ENCODE data around the gene GSTM4. TPM values are rescaled to one million over a fixed set of nuclear protein-coding genes. Genes with fewer than 3 reads are reported as not detected.

Gene GSTM4
- total RNA-seq, 4 donors from 2014 or later, result 64.9 to 104 (median 94.8) TPM

DNA sequence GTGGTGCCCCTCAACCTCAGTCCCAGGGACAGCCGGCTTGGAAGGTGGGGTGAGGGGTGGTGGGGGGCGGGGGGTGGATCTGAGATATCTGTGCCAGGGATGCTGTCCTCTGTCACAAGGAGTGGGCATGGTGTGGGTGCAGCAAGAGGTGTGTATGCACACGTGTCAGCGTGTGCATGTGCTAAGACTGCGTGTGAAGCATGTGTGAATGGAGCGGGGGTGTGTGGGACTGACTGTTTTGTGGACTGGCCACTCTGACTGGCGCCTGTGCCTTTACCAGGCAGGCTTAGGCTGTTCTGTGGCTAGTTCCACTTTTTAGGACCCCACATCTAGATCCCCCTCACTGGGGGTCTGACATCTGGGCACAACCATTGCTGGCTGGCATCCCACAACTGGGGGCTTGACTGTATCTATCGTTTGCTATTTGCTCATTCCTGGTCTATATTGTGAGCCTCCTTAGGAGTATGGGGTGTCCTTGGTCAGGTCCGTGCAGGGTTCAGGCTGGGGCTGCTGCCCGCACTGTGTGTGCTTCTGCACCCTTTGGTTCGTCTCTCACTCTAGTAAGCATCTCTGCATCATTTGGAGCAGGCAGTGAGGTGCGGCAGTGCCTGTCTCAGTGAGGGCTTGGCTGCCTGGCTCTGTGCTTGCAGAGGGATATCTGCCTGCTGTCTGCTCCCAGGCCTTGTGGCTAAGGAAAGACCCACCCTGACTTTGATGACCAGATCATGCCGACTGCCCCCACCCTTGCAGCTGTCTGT lies 34.3 kb upstream of the GSTM4 start:
- intact Hi-C loops (cut with DNase I; ENCODE audit: low total_unique reads), result no loop called here

DNA sequence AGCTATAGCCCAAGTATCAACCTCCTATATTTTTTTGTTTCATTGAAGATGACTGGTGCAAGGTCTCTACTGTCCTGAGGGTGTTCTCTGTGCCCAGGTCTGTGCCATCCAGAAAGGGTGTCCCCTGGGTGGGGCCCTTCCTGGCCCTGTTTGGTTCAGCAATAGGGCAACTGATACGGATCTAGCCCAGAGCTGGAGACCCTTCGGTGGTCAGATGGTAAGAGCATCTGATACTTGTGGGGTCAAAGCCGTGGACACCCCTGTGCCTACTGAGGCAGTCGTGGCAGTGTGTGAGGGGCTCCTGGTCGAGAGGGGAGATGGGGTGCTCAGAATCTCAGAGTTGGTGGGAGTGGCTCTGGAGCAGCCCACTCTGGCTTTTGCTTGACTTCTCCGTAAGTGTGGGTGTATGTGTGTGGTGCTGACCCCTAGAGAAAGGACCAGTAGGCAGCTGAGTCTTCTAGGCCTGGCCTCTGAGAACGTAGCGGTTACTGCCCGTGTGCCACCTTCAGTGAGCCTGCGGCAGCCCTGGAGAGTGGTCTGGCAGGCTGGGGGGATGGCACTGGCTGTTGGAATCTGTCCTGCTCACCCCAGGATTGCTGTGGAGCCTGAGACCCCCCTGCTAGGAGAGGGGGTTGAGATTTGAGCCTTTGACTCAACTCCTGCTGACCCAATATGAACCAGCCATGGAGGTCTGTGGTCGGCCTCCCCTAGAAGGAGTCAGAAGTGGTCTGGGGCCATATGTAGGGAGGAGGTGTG lies 33.6 kb upstream of the GSTM4 start:
- DNase-seq, result no peak
- TF ChIP-seq, protein P1, sequence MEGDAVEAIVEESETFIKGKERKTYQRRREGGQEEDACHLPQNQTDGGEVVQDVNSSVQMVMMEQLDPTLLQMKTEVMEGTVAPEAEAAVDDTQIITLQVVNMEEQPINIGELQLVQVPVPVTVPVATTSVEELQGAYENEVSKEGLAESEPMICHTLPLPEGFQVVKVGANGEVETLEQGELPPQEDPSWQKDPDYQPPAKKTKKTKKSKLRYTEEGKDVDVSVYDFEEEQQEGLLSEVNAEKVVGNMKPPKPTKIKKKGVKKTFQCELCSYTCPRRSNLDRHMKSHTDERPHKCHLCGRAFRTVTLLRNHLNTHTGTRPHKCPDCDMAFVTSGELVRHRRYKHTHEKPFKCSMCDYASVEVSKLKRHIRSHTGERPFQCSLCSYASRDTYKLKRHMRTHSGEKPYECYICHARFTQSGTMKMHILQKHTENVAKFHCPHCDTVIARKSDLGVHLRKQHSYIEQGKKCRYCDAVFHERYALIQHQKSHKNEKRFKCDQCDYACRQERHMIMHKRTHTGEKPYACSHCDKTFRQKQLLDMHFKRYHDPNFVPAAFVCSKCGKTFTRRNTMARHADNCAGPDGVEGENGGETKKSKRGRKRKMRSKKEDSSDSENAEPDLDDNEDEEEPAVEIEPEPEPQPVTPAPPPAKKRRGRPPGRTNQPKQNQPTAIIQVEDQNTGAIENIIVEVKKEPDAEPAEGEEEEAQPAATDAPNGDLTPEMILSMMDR (IDR thresholded peaks at IDR 0.05), result no peak
- TF ChIP-seq POLR2AphosphoS5 (IDR thresholded peaks at IDR 0.05) (no peak), POLR2A (IDR thresholded peaks at IDR 0.05) (no peak)
- in situ Hi-C loops (cut with MboI; ENCODE audit: low pct_ligation_motif_present in 1 of 4, low pct_unique_long_range_greater_than_20kb in 1 of 4, low sequenced_read_pairs in 3 of 4), result loop anchor here in 2 of 4 donors (5.0 to 10.0 kb wide), 2 partner anchors 75 to 78 kb away; partner anchors contain the start of gene GNAI3 (in 2 of the 2)
- 83% methylated on average over 11 of the region's 11 CpGs; no CpG with 5 or more reads in 1 of the 2 donors for WGBS, 2 donors (ENCODE audit: low coverage in 1 of 2)
- no peak overlapping the region for H3K4me3 ChIP-seq
- H3K9me3 ChIP-seq, result no peaks in the 10 kb centered on the region
- intact Hi-C loops (cut with DNase I; ENCODE audit: low total_unique reads), result no loop called here
- no peaks in the 10 kb centered on the region for H3K36me3 ChIP-seq
- H3K27me3 ChIP-seq, result no peaks in the 10 kb centered on the region
- H3K4me1 ChIP-seq, result peaks cover 9 to 48% (median 30%) of the 10 kb centered on the region in 4 donors
- no peak overlapping the region for H3K27ac ChIP-seq

More for the DNA sequence above, 34.3 kb upstream of the GSTM4 start:
- Histone ChIP-seq H3K4me3 (peak overlapping the region; percentile 55 to 60 (median 56)), H3K4me1 (peaks cover 9 to 48% (median 30%) of the 10 kb centered on the region in 4 donors), H3K36me3 (no peaks in the 10 kb centered on the region), H3K27ac (peak overlapping the region; percentile 83 to 89 (median 84)), H3K9me3 (no peaks in the 10 kb centered on the region), H3K27me3 (no peaks in the 10 kb centered on the region)
- in situ Hi-C loops (cut with MboI; ENCODE audit: low pct_ligation_motif_present in 1 of 4, low pct_unique_long_range_greater_than_20kb in 1 of 4, low sequenced_read_pairs in 3 of 4), result loop anchor here in 2 of 4 donors (5.0 to 10.0 kb wide), 2 partner anchors 74 to 77 kb away; partner anchors contain the start of gene GNAI3 (in 2 of the 2)
- no peak for DNase-seq
- no peak for TF ChIP-seq POLR2A (IDR thresholded peaks at IDR 0.05)
- no peak for TF ChIP-seq EP300 (IDR thresholded peaks at IDR 0.05; ENCODE audit: low read depth)
- no peak for TF ChIP-seq POLR2AphosphoS5 (IDR thresholded peaks at IDR 0.05)
- TF ChIP-seq, protein P1 (IDR thresholded peaks at IDR 0.05), result no peak
- 0 to 38% methylated on average over 2 to 11 of the region's 13 CpGs for WGBS, 2 donors (ENCODE audit: low coverage in 1 of 2)

DNA sequence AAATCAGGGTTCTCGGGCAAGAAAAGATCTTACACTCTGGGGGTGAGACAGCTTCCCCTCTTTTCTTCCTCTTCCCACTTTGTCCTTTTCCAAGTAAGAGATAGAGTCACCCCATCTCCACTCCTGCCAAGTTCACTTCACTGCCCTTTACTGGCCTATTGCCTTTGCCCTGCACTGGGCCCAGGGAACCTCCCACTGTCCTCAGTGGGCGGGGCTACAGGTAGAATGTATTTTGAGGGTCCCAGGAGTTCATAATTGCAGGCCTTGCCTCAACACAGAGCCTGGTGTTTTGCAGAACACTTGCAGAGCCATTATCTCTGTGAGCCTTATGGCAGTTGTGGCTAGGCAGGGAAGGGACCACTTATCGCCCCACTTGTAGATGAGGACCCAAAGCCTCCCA lies 33.0 kb upstream of the GSTM4 start:
- intact Hi-C loops (cut with DNase I; ENCODE audit: low total_unique reads) (no loop called here), in situ Hi-C loops (cut with MboI; ENCODE audit: low pct_ligation_motif_present in 1 of 4, low pct_unique_long_range_greater_than_20kb in 1 of 4, low sequenced_read_pairs in 3 of 4) (loop anchor here in 2 of 4 donors (5.0 to 10.0 kb wide), 2 partner anchors 76 to 78 kb away; partner anchors contain the start of gene GNAI3 (in 2 of the 2))
- no peaks in the 10 kb centered on the region for H3K36me3 ChIP-seq
- DNase-seq, result no peak
- 97% methylated on average over 3 of the region's 3 CpGs; no CpG with 5 or more reads in 1 of the 2 donors for WGBS, 2 donors (ENCODE audit: low coverage in 1 of 2)
- H3K4me1 ChIP-seq, result peaks cover 9 to 48% (median 30%) of the 10 kb centered on the region in 4 donors
- no peak for TF ChIP-seq POLR2AphosphoS5 (IDR thresholded peaks at IDR 0.05)
- TF ChIP-seq, protein P1 (IDR thresholded peaks at IDR 0.05), result no peak
- no peak for TF ChIP-seq EP300 (IDR thresholded peaks at IDR 0.05; ENCODE audit: low read depth)
- TF ChIP-seq POLR2A (IDR thresholded peaks at IDR 0.05), result no peak
- no peaks in the 10 kb centered on the region for H3K27me3 ChIP-seq
- no peak overlapping the region for H3K4me3 ChIP-seq
- H3K9me3 ChIP-seq, result no peaks in the 10 kb centered on the region
- no peak overlapping the region for H3K27ac ChIP-seq
